ENCODE results near the gene WHAMM.

GRCh38 chr15:82768414-82769054 lies 40.9 kb upstream of the WHAMM start:
- TF ChIP-seq CTCF (IDR thresholded peaks at IDR 0.05; ENCODE audit: insufficient read depth, low read depth, low read length) (no peak), EZH2 (IDR thresholded peaks at IDR 0.05; ENCODE audit: insufficient read depth, low read length) (no peak)

All from astrocyte (in vitro differentiated cells and primary cell).